Hair follicle dermal papilla cell (primary cell): ENCODE data around the gene TMEM242. TPM values are rescaled to one million over a fixed set of nuclear protein-coding genes. Genes with fewer than 3 reads are reported as not detected.

Experiments
- total RNA-seq: library from RNA; depleted of rRNA; stranded (reverse); fragments of >200 nt; gene quantifications from 2 replicates; pipeline ENCODE4 v1.2.3, GENCODE V29; 2012

TMEM242 gene
- total RNA-seq: 4.4 and 5.2 TPM in 2 replicates

GRCh38 chr6:157323255-157323965, at the start of gene TMEM242:
TMEM242 (minus strand) TSS chr6:157323519; CDS start chr6:157323499, 20 bp downstream.

Other genes with a start within 250 kb of the TMEM242 start
- 3.6 and 6.8 TPM in 2 replicates for gene ZDHHC14, start 57.7 kb upstream of the TMEM242 start, total RNA-seq